CD14-positive monocyte (primary cell): ENCODE data around the gene FKBP9. TPM values are rescaled to one million over a fixed set of nuclear protein-coding genes. Genes with fewer than 3 reads are reported as not detected.
A peak's percentile ranks its signal among the peaks of the same experiment; 100 is the strongest.

Experiments
- DNase-seq, 3 donors: peaks; one replicate each; pipeline ENCODE4 v3.0.0-alpha.2; 2011 to 2022
- H2AFZ ChIP-seq: 2 replicates; pipeline ENCODE4 v1.6.0; 2012; ENCODE audit warnings: mild to moderate bottlenecking, low read depth, low read length, inconsistent platforms; ENCODE audit not compliant: insufficient read depth, poor library complexity, severe bottlenecking
- H3K27ac ChIP-seq, 2 donors: 1 replicate in 1 of 2; 2 replicates in 1 of 2; pipeline ENCODE4 v1.5.1; 2012 to 2013; ENCODE audit warnings: low read length in 2 of 2, control low read depth in 1 of 2, inconsistent platforms in 1 of 2, low read depth in 1 of 2, mild to moderate bottlenecking in 1 of 2
- H3K27me3 ChIP-seq, 2 donors: one replicate each; pipeline versions ENCODE4 v1.6.0 to v1.6.1; 2011 to 2013; ENCODE audit warnings: low read length in 2 of 2; ENCODE audit not compliant: control insufficient read depth in 2 of 2, insufficient read depth in 2 of 2
- H3K36me3 ChIP-seq, 2 donors: replicated peaks in 1 of 2; 1 replicate in 1 of 2; 2 replicates in 1 of 2; pipeline versions ENCODE4 v1.5.1 to v1.6.1; 2012 to 2013; ENCODE audit warnings: low read length in 2 of 2, control low read depth in 1 of 2, inconsistent platforms in 1 of 2, mild to moderate bottlenecking in 1 of 2; ENCODE audit not compliant: insufficient read depth in 2 of 2, control insufficient read depth in 1 of 2
- H3K4me1 ChIP-seq, 2 donors: 1 replicate in 1 of 2; 2 replicates in 1 of 2; pipeline versions ENCODE4 v1.5.1 to v1.6.1; 2012 to 2013; ENCODE audit warnings: low read length in 2 of 2, control low read depth in 1 of 2, inconsistent platforms in 1 of 2, mild to moderate bottlenecking in 1 of 2, moderate library complexity in 1 of 2; ENCODE audit not compliant: insufficient read depth in 2 of 2, control insufficient read depth in 1 of 2
- H3K4me2 ChIP-seq: replicated peaks from 2 replicates; pipeline ENCODE3; 2012; ENCODE audit warnings: low read length, moderate library complexity, mild to moderate bottlenecking; ENCODE audit not compliant: poor library complexity, severe bottlenecking; ENCODE audit errors: extremely low read depth
- H3K4me3 ChIP-seq, 3 experiments: fragments of 200-600 bp in 1 of 3; sonication (generic) in 1 of 3; replicated peaks in 1 of 3; 1 replicate in 2 of 3; 2 replicates in 1 of 3; pipeline ENCODE4 v1.5.1; 2011 to 2013; ENCODE audit warnings: low read length in 3 of 3, mild to moderate bottlenecking in 3 of 3, control low read depth in 2 of 3, low read depth in 2 of 3, inconsistent platforms in 1 of 3, moderate library complexity in 1 of 3
- H3K79me2 ChIP-seq: 2 replicates; pipeline ENCODE4 v1.6.0; 2012; ENCODE audit warnings: mild to moderate bottlenecking, control low read depth, inconsistent platforms, low read length, moderate library complexity; ENCODE audit not compliant: insufficient read depth
- H3K9ac ChIP-seq: 2 replicates; pipeline ENCODE4 v1.6.0; 2017; ENCODE audit warnings: low read length, mild to moderate bottlenecking; ENCODE audit not compliant: insufficient read depth, poor library complexity, severe bottlenecking
- H3K9me3 ChIP-seq, 2 donors: replicated peaks in 1 of 2; 1 replicate in 1 of 2; 2 replicates in 1 of 2; pipeline versions ENCODE4 v1.5.1 to v1.6.1; 2012 to 2013; ENCODE audit warnings: low read length in 2 of 2, control low read depth in 1 of 2; ENCODE audit not compliant: control insufficient read depth in 1 of 2, insufficient read depth in 1 of 2
- H4K20me1 ChIP-seq: 2 replicates; pipeline ENCODE4 v1.6.0; 2012; ENCODE audit warnings: mild to moderate bottlenecking, low read length, control low read depth, moderate library complexity; ENCODE audit not compliant: insufficient read depth
- H3K27ac Mint-ChIP-seq, 7 donors: one replicate each; pipeline ENCODE4 v1.8.0; 2020; ENCODE audit warnings: mild to moderate bottlenecking in 7 of 7, mixed read lengths in 7 of 7, moderate library complexity in 6 of 7, inconsistent platforms in 2 of 7
- H3K27me3 Mint-ChIP-seq, 3 donors: one replicate each; pipeline ENCODE4 v1.8.0; 2021 to 2022; ENCODE audit warnings: low read depth in 3 of 3, mild to moderate bottlenecking in 3 of 3, mixed read lengths in 3 of 3, moderate library complexity in 3 of 3, inconsistent platforms in 1 of 3
- H3K36me3 Mint-ChIP-seq, 2 donors: one replicate each; pipeline ENCODE4 v1.8.0; 2020; ENCODE audit warnings: mixed read lengths in 2 of 2, inconsistent platforms in 1 of 2, mild to moderate bottlenecking in 1 of 2
- H3K4me1 Mint-ChIP-seq: one replicate; pipeline ENCODE4 v1.8.0; 2020; ENCODE audit warnings: mild to moderate bottlenecking, mixed read lengths
- H3K4me3 Mint-ChIP-seq, 2 donors: one replicate each; pipeline ENCODE4 v1.8.0; 2020; ENCODE audit warnings: mild to moderate bottlenecking in 2 of 2, mixed read lengths in 2 of 2, moderate library complexity in 1 of 2
- H3K9me3 Mint-ChIP-seq, 7 donors: one replicate each; pipeline ENCODE4 v1.8.0; 2020 to 2022; ENCODE audit warnings: mixed read lengths in 7 of 7, mild to moderate bottlenecking in 6 of 7, moderate library complexity in 6 of 7, inconsistent platforms in 2 of 7
- WGBS: methylation state at CpG from one replicate; pipeline ENCODE4 v1.1.5; 2013; ENCODE audit warnings: missing lambda C conversion rate; ENCODE audit not compliant: insufficient coverage; 5-methylcytosine and 5-hydroxymethylcytosine counted together
- intact Hi-C, 2 donors: fragments of 100-400 bp; cut with micrococcal nuclease; formaldehyde crosslinking; loops; one replicate each; pipeline versions ENCODE4 v1.15.0 to v1.15.1; 2023
- polyA plus RNA-seq, 3 donors: library from polyadenylated mRNA; depleted of rRNA in 1 of 3; unstranded in 2 of 3; stranded (reverse) in 1 of 3; fragments of 300-500 nt in 2 of 3; fragments of >200 nt in 1 of 3; fragmentation: Illumina TruSeq in 2 of 3; gene quantifications; 1 replicate in 2 of 3; 2 replicates in 1 of 3; pipeline ENCODE4 v1.2.3, GENCODE V29; 2012 to 2021
- TF ChIP-seq, protein P1 (sequence below): fragments of 200-600 bp; IDR thresholded peaks from one replicate; pipeline ENCODE4 v1.8.0; 2022; ENCODE audit warnings: antibody characterized with exemption, mild to moderate bottlenecking

FKBP9 gene
- polyA plus RNA-seq, 3 donors, result 2.9 to 5.6 (median 4.2) TPM

DNA sequence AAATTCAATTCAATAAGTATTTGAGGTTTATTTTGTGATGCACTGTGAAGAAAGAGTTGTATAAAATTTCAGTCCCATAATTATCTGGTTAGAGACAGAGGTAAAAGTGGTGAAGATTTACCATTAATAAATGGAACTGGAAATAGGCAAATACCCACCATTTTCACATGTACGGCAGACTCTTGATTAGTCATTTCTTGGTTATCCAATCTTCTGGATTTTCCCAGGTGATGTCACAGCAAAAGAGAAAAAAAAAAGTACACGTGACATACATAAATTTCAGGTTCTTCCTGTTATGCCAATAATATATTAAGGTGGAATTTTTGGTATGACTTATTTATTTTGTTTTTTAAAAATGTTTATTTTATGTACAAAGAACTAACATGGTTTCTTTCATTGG is 78.5 kb downstream of the FKBP9 start:
- H3K4me2 ChIP-seq, result no peak overlapping the region
- no peak overlapping the region for H3K4me3 ChIP-seq
- peaks cover 0 to 6% of the 10 kb centered on the region in 2 donors for H3K36me3 ChIP-seq
- peaks cover 82% of the 10 kb centered on the region for H3K79me2 ChIP-seq
- peaks cover 0 to 2% of the 10 kb centered on the region in 2 donors for H3K36me3 Mint-ChIP-seq
- no peak overlapping the region for H2AFZ ChIP-seq
- no peak overlapping the region for H3K4me3 Mint-ChIP-seq
- TF ChIP-seq, protein P1, sequence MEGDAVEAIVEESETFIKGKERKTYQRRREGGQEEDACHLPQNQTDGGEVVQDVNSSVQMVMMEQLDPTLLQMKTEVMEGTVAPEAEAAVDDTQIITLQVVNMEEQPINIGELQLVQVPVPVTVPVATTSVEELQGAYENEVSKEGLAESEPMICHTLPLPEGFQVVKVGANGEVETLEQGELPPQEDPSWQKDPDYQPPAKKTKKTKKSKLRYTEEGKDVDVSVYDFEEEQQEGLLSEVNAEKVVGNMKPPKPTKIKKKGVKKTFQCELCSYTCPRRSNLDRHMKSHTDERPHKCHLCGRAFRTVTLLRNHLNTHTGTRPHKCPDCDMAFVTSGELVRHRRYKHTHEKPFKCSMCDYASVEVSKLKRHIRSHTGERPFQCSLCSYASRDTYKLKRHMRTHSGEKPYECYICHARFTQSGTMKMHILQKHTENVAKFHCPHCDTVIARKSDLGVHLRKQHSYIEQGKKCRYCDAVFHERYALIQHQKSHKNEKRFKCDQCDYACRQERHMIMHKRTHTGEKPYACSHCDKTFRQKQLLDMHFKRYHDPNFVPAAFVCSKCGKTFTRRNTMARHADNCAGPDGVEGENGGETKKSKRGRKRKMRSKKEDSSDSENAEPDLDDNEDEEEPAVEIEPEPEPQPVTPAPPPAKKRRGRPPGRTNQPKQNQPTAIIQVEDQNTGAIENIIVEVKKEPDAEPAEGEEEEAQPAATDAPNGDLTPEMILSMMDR, result no peak
- H3K4me1 ChIP-seq, result peaks cover 10 to 23% of the 10 kb centered on the region in 2 donors
- no peak overlapping the region for H3K27ac ChIP-seq
- H3K27me3 Mint-ChIP-seq, result no peaks in the 10 kb centered on the region
- no peaks in the 10 kb centered on the region for H3K9me3 ChIP-seq
- WGBS, result no CpG with 5 or more reads among the region's 2 CpGs
- DNase-seq, result peak in 1 of 3 donors; percentile 63
- intact Hi-C loops, result no loop called here
- peaks cover 16% of the 10 kb centered on the region for H3K4me1 Mint-ChIP-seq
- H4K20me1 ChIP-seq, result peaks cover 11% of the 10 kb centered on the region
- H3K27ac Mint-ChIP-seq, result no peak overlapping the region
- H3K27me3 ChIP-seq, result no peaks in the 10 kb centered on the region
- H3K9me3 Mint-ChIP-seq, result no peaks in the 10 kb centered on the region
- H3K9ac ChIP-seq, result no peak overlapping the region

DNA sequence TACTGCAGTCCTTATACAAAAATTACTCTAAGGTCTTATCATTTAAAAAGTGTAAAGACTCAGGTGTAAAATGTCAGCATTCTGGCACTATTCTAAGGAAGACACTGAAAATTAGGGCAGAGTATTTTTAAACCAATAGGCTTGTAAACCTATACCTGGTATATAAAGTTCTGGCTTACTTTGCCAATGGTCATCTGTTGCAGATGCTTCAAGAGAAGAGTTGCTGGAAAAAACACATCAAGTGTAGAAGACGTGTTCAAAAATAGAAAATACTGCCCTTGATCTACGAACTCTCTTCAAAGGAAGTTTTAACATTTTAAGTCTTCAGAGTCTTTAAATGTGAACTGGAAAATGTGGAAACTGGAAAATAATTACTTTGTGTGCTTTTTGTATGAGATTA is 81.4 kb downstream of the FKBP9 start:
- H3K4me1 ChIP-seq, result peaks cover 20 to 37% of the 10 kb centered on the region in 2 donors
- H3K27ac ChIP-seq, result peak overlapping the region in 1 of 2 donors; percentile 74
- H3K79me2 ChIP-seq, result peaks cover 98% of the 10 kb centered on the region
- Mint-ChIP-seq H3K9me3 (no peaks in the 10 kb centered on the region), H3K4me1 (peaks cover 30% of the 10 kb centered on the region), H3K36me3 (peaks cover 0 to 2% of the 10 kb centered on the region in 2 donors), H3K27ac (peak overlapping the region in 4 of 7 donors; percentile 13 to 83 (median 52)), H3K27me3 (no peaks in the 10 kb centered on the region), H3K4me3 (no peak overlapping the region)
- intact Hi-C loops, result no loop called here
- no CpG with 5 or more reads among the region's 2 CpGs for WGBS
- H4K20me1 ChIP-seq, result peaks cover 13% of the 10 kb centered on the region
- H3K9ac ChIP-seq, result no peak overlapping the region
- H3K9me3 ChIP-seq, result no peaks in the 10 kb centered on the region
- no peak overlapping the region for H2AFZ ChIP-seq
- TF ChIP-seq, protein P1, result no peak
- H3K4me2 ChIP-seq, result no peak overlapping the region
- H3K27me3 ChIP-seq, result no peaks in the 10 kb centered on the region
- DNase-seq, result no peak
- H3K4me3 ChIP-seq, result no peak overlapping the region
- peaks cover 0 to 6% of the 10 kb centered on the region in 2 donors for H3K36me3 ChIP-seq
